ENCODE data around the gene CORO7.

GRCh38 chr16:4386451-4386805, 30.0 kb downstream of the CORO7 start:
- TF ChIP-seq MAFK (IDR thresholded peaks at IDR 0.05; ENCODE audit: partially characterized antibody) (no peak), NR3C1 (IDR thresholded peaks at IDR 0.05) (no peak), NFE2L2 (conservative IDR thresholded peaks at IDR 0.05; ENCODE audit: low read length) (no peak), MYC (IDR thresholded peaks at IDR 0.05; ENCODE audit: borderline replicate concordance, low read length) (no peak), POLR2A (IDR thresholded peaks at IDR 0.05; ENCODE audit: low read length) (no peak), CBX8 (IDR thresholded peaks at IDR 0.05) (no peak), CEBPB (IDR thresholded peaks at IDR 0.05) (no peak), POLR2AphosphoS2 (conservative IDR thresholded peaks at IDR 0.05; ENCODE audit: low read length) (no peak), CHD2 (IDR thresholded peaks at IDR 0.05; ENCODE audit: low read length, partially characterized antibody) (no peak), PHF8 (IDR thresholded peaks at IDR 0.05; ENCODE audit: borderline replicate concordance, low read depth) (no peak), REST (IDR thresholded peaks at IDR 0.05) (no peak), EP300 (IDR thresholded peaks at IDR 0.05) (no peak)
- TF ChIP-seq, protein P1, sequence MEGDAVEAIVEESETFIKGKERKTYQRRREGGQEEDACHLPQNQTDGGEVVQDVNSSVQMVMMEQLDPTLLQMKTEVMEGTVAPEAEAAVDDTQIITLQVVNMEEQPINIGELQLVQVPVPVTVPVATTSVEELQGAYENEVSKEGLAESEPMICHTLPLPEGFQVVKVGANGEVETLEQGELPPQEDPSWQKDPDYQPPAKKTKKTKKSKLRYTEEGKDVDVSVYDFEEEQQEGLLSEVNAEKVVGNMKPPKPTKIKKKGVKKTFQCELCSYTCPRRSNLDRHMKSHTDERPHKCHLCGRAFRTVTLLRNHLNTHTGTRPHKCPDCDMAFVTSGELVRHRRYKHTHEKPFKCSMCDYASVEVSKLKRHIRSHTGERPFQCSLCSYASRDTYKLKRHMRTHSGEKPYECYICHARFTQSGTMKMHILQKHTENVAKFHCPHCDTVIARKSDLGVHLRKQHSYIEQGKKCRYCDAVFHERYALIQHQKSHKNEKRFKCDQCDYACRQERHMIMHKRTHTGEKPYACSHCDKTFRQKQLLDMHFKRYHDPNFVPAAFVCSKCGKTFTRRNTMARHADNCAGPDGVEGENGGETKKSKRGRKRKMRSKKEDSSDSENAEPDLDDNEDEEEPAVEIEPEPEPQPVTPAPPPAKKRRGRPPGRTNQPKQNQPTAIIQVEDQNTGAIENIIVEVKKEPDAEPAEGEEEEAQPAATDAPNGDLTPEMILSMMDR (IDR thresholded peaks at IDR 0.05) = no peak
- TF ChIP-seq, protein P2, sequence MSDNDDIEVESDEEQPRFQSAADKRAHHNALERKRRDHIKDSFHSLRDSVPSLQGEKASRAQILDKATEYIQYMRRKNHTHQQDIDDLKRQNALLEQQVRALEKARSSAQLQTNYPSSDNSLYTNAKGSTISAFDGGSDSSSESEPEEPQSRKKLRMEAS (IDR thresholded peaks at IDR 0.05) = no peak

Data from A549 (cell line).